GM21529 (cell line): ENCODE measurements around the gene JCAD.
"Not testable (repeated sequence)": the region's sequence is repeated elsewhere in the genome, so short reads cannot be mapped to it uniquely, and the experiment has no call there.

Experiments
- ATAC-seq: cut with Tn5 transposase; IDR thresholded peaks from one replicate; pipeline ENCODE4 v1.9.1; 2021; ENCODE audit not compliant: unreplicated experiment

The JCAD gene

DNA sequence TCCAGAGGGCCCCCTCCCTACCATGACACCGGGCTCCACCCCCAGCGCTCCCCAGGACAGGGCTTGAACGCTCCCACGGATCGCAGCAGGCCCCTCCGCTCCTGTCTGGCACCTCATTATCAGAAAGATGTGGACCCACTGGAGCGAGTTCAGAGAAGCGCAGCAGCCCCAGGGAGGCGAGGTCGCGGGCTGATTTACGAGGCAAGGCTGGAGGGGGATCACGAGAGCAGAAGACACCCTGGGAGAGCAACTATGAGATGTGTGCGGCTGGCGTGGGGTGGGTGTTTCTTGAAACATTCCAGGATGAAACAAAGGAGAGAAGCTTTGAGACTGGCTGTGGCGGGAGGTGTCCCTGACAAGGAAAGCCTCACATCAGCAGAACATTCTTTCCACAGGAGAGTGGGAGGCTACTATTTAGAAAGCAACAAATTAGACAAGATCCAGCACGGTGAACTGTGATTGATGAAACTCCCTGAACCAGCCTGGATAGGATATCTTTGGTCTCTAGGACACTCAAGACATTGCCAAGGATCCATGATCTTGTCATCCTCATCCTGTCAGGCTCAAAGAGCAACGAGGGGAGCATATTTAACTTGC lies 66.0 kb downstream of the JCAD start:
- no peak for ATAC-seq

DNA sequence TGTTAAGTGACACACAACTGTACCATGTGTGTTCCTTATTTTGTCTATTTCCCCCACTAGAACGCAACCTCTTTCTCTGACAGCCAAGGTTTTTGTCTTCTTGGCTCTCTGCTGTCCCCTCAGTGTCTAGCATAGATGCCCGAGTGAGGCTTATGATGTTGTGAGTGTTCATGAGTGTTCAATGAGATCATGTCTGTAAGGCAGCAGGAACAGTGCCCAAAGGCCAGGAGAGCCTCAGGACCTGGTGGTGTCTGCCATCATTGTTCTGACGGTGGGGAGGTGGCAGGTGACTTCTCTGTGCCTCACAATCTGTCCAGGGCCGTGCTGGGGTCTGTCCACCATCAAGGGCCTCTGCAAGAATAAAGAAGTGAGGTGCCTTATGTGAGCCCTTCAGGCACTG lies 66.5 kb downstream of the JCAD start:
- no peak for ATAC-seq

DNA sequence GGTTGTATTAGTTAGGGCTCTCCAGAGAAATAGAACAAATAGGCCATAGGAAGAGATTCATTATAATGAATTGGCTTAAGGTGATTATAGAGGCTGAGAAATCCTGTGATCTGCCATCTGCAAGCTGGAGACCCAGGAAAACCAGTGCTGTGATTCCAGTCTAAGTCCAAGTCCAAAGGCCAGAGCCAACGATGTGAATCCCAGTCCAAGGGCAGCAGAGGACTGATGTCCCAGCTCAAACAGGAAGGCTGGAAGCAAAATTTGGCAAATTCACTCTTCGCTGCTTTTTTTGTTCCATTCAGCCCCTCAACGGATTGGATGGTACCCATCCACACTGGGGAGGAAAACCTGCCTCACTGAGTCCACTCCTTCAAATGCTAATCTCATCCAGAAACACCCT lies 68.0 kb downstream of the JCAD start:
- ATAC-seq: no peak

DNA sequence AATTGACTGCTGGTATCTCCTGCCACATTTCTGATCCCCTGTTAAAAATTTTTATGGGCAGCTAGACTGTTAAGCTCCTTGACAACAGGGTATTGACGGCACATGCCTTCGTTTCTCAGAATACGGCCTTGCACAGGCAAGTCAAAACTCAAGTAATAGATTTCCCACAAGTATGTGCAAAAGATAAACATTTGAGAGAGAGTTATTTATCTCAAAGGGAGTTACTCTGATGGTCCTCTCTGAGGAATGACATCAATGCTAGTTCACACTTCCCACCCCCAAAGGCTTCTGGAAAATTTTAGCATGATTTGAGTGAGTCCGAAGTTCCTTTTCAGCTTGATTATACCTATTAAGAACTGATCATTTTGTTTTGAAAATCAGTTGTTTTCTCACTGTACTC lies 71.9 kb downstream of the JCAD start:
- no peak for ATAC-seq

DNA sequence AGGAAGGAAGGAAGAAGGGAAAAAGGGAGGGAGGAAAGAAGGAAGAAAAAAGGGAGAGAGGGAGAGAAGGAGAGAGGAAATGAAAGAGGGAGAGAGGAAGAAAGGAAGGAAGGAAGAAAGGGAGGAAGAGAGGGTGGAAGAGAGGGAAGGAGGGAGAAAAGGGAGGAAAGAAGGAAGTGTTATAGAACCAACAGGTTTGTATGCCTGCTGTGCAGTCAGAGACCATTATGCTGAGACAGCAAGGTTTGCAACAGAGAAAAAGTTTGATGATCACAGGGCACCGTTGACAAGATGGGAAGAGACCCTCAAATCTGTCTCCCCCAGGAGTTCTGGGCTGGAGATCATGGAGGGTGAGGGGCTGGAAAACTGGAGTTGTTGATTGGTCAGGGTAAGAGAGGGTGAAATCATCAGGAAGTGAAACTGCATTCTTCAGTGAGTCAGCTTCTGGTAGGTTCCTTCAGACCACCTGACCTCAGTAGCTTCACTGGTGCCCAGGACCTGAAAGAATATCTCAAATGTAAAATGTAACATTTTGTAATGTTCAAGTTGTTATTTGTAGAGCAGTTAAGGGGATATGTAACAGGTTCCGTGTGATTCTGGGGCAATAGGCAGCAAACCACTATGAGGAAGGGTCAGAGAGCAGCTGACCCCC lies 76.3 kb downstream of the JCAD start:
- ATAC-seq: no peak

DNA sequence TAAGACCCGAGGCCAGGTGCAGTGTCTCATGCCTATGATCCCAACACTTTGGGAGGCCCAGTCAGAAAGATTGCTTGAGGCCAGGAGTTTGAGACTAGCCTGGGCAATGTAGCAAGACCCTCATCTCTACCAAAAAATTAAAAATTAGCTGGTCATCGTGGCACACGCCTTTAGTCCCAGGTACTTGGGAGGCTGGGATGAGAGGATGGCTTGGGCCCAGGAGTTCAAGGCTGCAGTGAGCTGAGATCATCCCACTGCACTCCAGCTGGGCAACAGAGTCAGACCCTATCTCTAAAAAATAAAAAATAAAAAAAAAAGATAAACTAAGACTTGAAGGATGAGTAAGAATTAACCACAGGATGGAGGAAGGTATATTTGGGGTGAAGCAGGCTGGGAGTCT lies 77.9 kb downstream of the JCAD start:
- no peak for ATAC-seq

DNA sequence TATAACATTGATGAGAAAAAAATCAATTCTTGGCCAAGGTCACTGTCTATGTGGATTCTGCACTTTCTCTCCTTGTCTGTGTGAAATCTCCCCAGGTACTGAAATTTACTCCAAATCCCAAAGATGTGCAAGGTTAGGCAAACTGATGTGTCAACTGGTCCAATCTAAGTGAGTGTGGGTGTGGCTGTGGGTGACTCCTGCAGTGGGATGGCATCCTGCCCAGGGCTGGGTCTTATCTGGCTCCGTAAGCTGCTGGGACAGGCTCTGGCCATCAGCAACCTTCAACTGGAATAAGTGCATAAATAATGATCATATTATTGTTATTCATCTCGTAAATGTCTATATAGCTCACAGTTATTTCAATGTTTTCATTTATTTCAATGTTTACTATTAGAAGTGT lies 79.3 kb downstream of the JCAD start:
- no peak for ATAC-seq

DNA sequence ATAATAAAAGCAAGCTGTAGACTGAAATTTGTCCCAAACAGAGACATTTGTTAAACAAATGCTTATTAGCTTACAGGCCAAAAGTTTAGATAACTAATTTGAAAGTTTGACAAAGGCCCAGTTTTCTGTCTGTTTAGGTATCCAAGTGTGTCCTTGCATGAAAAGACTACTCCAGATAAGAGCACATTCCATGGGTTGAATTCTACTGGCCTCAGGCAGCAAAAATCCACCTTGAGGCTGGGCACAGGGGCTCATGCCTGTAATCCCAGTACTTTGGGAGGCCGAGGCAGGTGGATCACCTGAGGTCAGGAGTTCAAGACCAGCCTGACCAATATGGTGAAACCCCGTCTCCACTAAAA lies 80.0 kb downstream of the JCAD start:
- not testable (repeated sequence) for ATAC-seq

DNA sequence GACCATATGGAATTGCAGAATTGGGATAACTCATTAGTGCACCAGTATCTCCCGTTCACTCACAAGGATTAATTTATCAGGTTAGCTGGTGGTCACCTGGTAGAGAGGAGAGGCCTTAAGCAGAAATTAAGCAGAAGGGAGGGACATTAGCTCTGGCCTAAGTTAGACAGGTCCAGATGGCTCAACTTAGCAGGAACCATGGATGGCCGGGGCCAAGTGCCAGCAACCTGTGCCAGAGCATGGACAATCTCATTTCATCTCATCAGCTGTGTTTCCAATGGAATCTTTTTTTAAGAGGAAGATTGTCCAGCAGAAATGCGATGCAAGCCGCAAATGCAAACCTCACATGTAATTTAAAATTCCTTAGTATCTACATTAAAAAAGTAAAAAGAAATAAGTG lies 82.2 kb downstream of the JCAD start:
- no peak for ATAC-seq

DNA sequence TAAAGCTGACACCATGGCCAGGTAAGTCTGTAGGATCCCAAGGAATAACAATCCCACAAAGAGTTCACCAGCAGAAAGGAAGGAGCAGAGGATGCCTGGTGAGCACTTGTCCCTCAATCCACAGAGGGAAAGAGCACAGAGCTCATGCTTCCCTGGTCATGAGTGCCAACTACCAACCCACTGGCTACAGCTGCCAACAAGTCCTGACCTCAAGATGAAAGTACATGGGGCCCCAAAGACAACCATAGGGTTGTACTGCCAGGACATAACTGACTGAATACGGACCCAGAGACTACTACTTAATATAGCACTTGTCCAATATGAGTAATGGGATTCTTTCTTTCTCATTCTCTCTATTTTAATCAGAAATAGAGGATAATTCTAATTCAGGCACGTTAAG lies 83.3 kb downstream of the JCAD start:
- no peak for ATAC-seq

DNA sequence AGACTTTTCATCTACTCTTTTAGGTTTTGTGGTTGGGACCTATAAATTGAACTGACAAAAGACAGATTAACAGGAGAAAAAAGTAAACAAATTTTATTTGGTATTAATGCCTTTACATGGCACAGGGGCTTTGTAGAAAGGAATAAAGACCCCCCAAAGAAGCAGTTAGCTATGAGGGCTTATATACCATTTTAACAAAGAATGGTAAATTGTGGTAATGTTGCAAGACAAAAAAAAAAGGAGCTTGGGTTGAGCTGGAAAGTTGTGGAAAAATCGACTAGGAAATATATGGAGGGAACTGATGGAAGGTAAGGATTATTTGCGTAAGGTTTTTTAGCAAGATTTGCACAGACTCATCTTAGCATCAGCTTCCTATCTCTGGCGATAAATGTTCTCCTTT lies 84.6 kb downstream of the JCAD start:
- ATAC-seq: no peak

DNA sequence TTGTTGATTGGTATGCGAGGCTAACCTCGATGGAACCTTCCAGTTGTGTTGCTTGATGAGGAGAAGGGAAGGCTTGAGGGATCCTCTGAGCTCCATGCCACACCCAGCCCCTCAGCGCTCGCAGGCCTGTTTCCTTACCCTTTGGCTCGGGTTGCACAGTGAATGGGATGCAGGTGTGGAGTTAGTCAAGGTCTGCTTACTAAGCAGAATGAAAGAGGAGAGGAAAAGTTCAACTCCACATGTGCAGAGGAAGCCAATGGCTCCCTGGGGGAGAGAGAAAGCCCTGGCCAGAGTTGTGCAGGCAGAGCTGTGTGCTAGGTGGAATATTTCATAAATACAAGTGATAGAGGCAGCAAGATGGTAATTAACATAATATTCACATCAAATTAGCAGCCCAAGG lies 85.5 kb downstream of the JCAD start:
- ATAC-seq: no peak

DNA sequence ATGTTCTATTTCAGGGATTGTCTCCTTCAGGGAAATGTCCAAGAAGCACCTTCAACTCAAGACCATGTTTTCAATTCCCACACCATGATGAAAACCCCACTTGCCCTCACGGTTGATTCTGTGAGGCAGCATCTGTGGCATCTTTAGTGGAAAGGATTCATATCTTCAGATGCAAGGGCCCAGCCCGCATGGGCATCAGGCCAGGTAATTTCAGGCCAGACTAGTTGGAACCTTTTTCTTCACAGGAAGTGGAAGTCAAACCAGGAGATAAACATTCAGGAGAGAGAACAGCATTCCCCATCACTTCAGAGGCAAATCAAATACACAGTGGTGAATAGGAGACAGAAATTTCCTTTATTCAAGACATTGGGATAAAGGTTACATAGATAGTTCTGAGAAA lies 88.8 kb downstream of the JCAD start:
- no peak for ATAC-seq

DNA sequence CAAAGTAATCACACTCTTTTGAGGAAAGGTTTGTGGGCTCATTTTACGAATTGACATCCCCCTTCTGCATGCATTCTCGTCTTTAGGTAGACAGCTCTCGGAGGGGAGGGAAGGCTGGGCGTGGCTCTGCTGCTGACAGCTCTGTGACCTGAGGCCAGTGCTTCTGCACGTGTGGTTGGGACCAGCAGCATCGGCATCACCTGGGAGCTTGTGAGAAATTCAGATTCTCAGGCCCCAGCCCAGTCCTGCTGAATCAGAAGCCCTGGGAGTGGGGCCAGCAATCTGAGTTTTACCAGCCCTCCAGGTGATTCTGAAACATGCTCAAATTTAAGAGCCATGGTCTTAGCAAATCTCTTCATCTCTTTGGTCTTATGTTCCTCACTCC lies 89.4 kb downstream of the JCAD start:
- no peak for ATAC-seq

DNA sequence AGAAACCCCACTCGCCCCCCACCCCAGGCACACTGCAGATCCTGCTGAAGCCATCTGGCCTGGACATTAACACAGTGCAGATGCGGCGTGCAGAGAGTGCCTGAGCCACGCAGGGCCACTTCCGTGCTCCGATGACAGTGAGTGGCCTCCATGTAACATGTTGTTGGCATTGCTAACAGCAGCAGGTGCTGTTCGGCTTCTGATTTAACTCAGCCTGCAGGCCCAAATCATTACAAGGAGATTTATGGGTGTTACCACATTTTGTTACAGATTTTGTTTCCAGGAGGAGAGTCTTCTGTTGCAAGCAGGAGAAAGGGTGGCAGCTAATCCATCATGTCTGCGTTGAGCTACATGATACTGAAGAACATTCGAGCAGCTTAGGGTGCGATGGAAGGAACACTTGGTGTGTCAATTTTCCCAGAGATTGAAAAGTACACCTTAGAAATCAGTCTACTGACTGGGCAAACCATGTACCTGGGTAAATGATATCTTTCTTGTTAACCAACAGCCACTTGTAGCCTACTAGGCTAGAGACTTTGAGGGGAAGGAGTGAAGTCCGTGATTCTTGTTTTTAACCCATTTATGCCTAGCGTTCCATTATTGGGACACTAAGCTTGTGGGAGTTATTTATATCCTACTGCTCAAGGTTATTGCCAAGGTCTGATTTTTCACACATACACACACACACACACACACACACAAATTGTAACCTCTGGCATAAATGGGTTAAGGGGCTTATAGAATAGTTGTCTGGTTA lies 90.0 kb downstream of the JCAD start:
- ATAC-seq: no peak

DNA sequence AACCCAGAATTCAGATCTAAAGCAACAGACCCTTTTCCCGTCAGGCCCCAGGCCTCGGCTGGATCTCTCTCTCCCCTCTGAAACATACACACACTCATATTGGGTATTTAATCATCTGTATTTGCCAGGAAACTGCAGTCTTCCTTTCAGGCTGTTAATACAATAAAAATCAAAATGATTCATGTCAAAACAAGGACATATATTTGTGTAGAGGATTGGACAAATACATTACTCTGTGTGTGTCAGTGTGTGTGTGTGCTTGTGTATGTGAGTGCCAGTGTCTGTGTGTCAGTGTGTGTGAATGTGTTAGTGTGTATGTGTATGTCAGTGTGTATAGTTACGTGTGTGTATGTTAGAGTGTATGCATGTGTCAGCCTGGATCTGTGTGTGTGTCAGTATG lies 90.8 kb downstream of the JCAD start:
- no peak for ATAC-seq

DNA sequence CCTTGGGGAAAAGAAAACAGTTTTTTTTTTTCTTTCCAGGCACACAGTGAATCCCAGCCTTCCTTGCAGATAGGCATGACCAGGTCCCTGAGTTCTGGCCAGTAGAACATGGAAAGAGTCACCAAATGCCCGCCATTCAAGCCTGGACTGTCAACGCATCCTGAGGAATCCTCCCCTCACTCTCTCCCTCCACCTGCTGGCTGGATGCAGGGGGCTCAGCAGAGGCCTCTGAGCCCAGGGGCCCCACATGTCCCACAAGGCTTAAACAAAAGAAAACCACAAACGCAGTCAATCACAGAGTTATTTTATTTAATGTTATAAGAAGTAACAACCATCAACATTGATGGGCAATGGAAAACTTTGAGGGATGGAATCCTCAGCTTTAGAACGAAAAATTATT lies 93.1 kb downstream of the JCAD start:
- no peak for ATAC-seq
